ENCODE data around the gene SANBR.

DNA sequence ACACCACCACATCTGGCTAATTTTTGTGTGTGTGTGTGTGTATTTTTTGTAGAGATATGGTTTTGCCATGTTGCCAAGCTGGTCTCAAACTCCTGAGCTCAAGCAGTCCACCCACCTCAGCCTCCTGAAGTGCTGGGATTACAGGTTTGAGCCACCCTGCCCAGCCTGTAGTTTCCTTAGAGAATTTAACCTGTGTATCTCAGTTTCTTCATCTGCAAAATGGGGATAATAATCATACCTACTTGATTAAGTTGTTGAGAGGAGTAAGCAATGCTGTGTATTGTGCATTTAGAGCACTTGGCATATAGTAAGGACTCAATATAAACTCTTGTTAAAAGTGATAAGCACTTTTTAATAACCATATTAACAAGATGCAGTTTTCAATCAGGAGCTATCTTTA lies 6.3 kb upstream of the SANBR start:
- TF ChIP-seq, protein P1, sequence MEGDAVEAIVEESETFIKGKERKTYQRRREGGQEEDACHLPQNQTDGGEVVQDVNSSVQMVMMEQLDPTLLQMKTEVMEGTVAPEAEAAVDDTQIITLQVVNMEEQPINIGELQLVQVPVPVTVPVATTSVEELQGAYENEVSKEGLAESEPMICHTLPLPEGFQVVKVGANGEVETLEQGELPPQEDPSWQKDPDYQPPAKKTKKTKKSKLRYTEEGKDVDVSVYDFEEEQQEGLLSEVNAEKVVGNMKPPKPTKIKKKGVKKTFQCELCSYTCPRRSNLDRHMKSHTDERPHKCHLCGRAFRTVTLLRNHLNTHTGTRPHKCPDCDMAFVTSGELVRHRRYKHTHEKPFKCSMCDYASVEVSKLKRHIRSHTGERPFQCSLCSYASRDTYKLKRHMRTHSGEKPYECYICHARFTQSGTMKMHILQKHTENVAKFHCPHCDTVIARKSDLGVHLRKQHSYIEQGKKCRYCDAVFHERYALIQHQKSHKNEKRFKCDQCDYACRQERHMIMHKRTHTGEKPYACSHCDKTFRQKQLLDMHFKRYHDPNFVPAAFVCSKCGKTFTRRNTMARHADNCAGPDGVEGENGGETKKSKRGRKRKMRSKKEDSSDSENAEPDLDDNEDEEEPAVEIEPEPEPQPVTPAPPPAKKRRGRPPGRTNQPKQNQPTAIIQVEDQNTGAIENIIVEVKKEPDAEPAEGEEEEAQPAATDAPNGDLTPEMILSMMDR (IDR thresholded peaks at IDR 0.05; ENCODE audit: poor library complexity) = no peak
- no peak for TF ChIP-seq EZH2 (IDR thresholded peaks at IDR 0.05; ENCODE audit: borderline replicate concordance)
